Measurements from ENCODE around the gene SLC39A11. TPM values are rescaled to one million over a fixed set of nuclear protein-coding genes. Genes with fewer than 3 reads are reported as not detected.

The SLC39A11 gene
- polyA plus RNA-seq, 1 donor from 2014 or later: 8.0 TPM

- H3K4me2 ChIP-seq (ENCODE audit: low read length): no peak overlapping the region
- H3K36me3 ChIP-seq (ENCODE audit: insufficient read depth, low read length): no peaks in the 10 kb centered on the region
- H3F3A ChIP-seq (ENCODE audit: insufficient read depth, low read length, poor library complexity, severe bottlenecking): no peaks in the 10 kb centered on the region
- H3K4me3 ChIP-seq (ENCODE audit: low read length): no peak overlapping the region
- no peak overlapping the region for H2AFZ ChIP-seq (ENCODE audit: low read depth, low read length)
- H3K9me3 ChIP-seq (ENCODE audit: low read length): no peaks in the 10 kb centered on the region
- H3K27ac ChIP-seq (ENCODE audit: low read length): no peak overlapping the region
- H3K9ac ChIP-seq (ENCODE audit: low read length): no peak overlapping the region
- H3K9me2 ChIP-seq (ENCODE audit: insufficient read depth, low read length): no peaks in the 10 kb centered on the region
- TF ChIP-seq MXI1 (conservative IDR thresholded peaks at IDR 0.05; ENCODE audit: poor library complexity, severe bottlenecking) (no peak), REST (IDR thresholded peaks at IDR 0.05; ENCODE audit: borderline replicate concordance) (no peak), CTCF (IDR thresholded peaks at IDR 0.05; ENCODE audit: poor library complexity, severe bottlenecking) (no peak), EP300 (conservative IDR thresholded peaks at IDR 0.05; ENCODE audit: poor library complexity, severe bottlenecking) (no peak), RAD21 (conservative IDR thresholded peaks at IDR 0.05) (no peak), EZH2 (IDR thresholded peaks at IDR 0.05; ENCODE audit: borderline replicate concordance, insufficient read depth, low read length, poor library complexity, severe bottlenecking) (no peak), TAF1 (IDR thresholded peaks at IDR 0.05; ENCODE audit: low read depth) (no peak), SMC3 (conservative IDR thresholded peaks at IDR 0.05; ENCODE audit: poor library complexity) (no peak), POLR2AphosphoS5 (IDR thresholded peaks at IDR 0.05) (no peak)
- H4K20me1 ChIP-seq (ENCODE audit: insufficient read depth): no peaks in the 10 kb centered on the region
- no peaks in the 10 kb centered on the region for H3K27me3 ChIP-seq (ENCODE audit: insufficient read depth, low read depth, low read length)
- no peaks in the 10 kb centered on the region for H3K79me2 ChIP-seq (replicated peaks; ENCODE audit: insufficient read depth, low read length)
Measured at GRCh38 chr17:72789711-72790110, 302.8 kb downstream of the SLC39A11 start.

DNA sequence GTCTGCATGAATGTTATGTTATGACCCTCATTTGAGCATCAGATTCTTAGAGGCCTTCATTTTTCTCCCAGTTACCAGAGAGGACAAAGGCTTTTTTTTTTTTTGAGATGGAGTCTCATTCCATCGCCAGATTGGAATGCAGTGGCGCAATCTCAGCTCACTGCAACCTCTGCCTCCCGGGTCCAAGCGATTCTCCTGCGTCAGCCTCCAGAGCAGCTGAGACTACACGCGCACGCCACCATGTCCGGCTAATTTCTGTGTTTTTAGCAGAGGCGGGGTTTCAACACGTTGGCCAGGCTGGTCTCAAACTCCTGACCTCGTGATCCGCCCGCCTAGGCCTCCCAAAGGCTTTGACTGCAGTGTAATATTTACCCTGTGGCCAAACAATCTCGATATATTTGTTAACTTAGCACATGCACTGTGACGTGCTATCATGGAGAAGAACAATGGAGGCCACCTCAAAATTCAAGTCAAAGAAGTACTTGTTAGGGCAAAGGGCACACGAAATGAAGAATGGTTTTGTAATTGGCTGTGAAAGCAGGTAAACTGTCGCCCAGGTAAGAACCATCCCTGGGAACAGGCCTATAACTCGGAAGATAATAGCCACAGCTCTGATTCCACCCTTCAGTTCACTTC, 303.4 kb downstream of the SLC39A11 start:
- H3K4me2 ChIP-seq (ENCODE audit: low read length): no peak overlapping the region
- no peaks in the 10 kb centered on the region for H3K9me3 ChIP-seq (ENCODE audit: low read length)
- H3K9me2 ChIP-seq (ENCODE audit: insufficient read depth, low read length): no peaks in the 10 kb centered on the region
- H3K79me2 ChIP-seq (replicated peaks; ENCODE audit: insufficient read depth, low read length): no peaks in the 10 kb centered on the region
- TF ChIP-seq TAF1 (IDR thresholded peaks at IDR 0.05; ENCODE audit: low read depth): no peak
- no peak for TF ChIP-seq SMC3 (conservative IDR thresholded peaks at IDR 0.05; ENCODE audit: poor library complexity)
- no peak for TF ChIP-seq EZH2 (IDR thresholded peaks at IDR 0.05; ENCODE audit: borderline replicate concordance, insufficient read depth, low read length, poor library complexity, severe bottlenecking)
- no peak for TF ChIP-seq RAD21 (conservative IDR thresholded peaks at IDR 0.05)
- TF ChIP-seq CTCF (IDR thresholded peaks at IDR 0.05; ENCODE audit: poor library complexity, severe bottlenecking): no peak
- no peak for TF ChIP-seq POLR2AphosphoS5 (IDR thresholded peaks at IDR 0.05)
- no peak for TF ChIP-seq MXI1 (conservative IDR thresholded peaks at IDR 0.05; ENCODE audit: poor library complexity, severe bottlenecking)
- TF ChIP-seq EP300 (conservative IDR thresholded peaks at IDR 0.05; ENCODE audit: poor library complexity, severe bottlenecking): no peak
- no peak for TF ChIP-seq REST (IDR thresholded peaks at IDR 0.05; ENCODE audit: borderline replicate concordance)
- no peak overlapping the region for H3K9ac ChIP-seq (ENCODE audit: low read length)
- no peaks in the 10 kb centered on the region for H3K27me3 ChIP-seq (ENCODE audit: insufficient read depth, low read depth, low read length)
- H3K4me3 ChIP-seq (ENCODE audit: low read length): no peak overlapping the region
- H3F3A ChIP-seq (ENCODE audit: insufficient read depth, low read length, poor library complexity, severe bottlenecking): no peaks in the 10 kb centered on the region
- no peaks in the 10 kb centered on the region for H4K20me1 ChIP-seq (ENCODE audit: insufficient read depth)
- H2AFZ ChIP-seq (ENCODE audit: low read depth, low read length): no peak overlapping the region
- no peak overlapping the region for H3K27ac ChIP-seq (ENCODE audit: low read length)
- H3K36me3 ChIP-seq (ENCODE audit: insufficient read depth, low read length): no peaks in the 10 kb centered on the region
